GM19193 (cell line): ENCODE results near the gene CFAP46.

Source experiments
- POLR2A ChIP-seq: IDR thresholded peaks from 4 replicates; pipeline ENCODE4 v1.6.1; 2011; ENCODE audit not compliant: insufficient read depth, insufficient read length; ENCODE audit errors: extremely low read depth

CFAP46 gene

GRCh38 chr10:132918617-132919373, 23.6 kb downstream of the CFAP46 start:
- no peak for TF ChIP-seq POLR2A

DNA sequence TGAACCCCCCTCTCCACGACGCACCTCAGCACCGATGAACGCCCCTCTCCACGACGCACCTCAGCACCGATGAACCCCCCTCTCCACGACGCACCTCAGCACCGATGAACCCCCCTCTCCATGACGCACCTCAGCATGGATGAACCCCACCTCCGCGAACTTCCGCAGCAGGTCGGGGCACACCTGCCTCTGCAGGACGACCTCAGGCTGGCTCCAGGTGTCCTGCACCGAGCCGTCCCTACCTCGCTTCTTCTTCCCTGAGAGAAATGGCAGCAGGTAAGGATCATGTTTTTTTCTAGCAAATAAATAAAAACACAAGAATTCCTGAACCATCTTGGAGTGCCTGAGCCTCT, 24.1 kb downstream of the CFAP46 start:
- TF ChIP-seq POLR2A: no peak

GRCh38 chr10:132916956-132917666, 25.3 kb downstream of the CFAP46 start:
- no peak for TF ChIP-seq POLR2A

DNA sequence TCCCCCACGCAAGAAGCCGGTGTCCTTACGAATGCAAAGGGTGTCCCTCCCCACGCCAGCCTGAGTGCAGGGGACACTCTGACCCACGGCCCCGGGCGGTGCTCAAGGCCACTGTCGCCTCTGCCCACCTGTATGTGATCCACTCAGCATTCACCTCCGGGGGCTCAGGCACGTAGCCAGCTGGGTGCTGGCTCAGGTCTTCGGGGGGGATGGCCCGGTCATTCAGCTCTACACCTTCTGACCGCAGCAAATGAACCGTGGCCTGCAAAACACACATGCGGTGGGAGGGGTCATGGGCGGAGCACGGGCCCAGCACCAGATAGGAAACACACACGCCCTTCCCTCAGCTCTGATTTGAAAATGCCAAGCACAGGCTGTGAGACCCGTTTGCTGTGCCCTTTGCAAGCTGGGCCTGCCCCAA, 25.9 kb downstream of the CFAP46 start:
- no peak for TF ChIP-seq POLR2A

- no peak for TF ChIP-seq POLR2A
Measured at GRCh38 chr10:132915411-132915810, 27.0 kb downstream of the CFAP46 start.

GRCh38 chr10:132914732-132915131, 27.6 kb downstream of the CFAP46 start:
- no peak for TF ChIP-seq POLR2A

DNA sequence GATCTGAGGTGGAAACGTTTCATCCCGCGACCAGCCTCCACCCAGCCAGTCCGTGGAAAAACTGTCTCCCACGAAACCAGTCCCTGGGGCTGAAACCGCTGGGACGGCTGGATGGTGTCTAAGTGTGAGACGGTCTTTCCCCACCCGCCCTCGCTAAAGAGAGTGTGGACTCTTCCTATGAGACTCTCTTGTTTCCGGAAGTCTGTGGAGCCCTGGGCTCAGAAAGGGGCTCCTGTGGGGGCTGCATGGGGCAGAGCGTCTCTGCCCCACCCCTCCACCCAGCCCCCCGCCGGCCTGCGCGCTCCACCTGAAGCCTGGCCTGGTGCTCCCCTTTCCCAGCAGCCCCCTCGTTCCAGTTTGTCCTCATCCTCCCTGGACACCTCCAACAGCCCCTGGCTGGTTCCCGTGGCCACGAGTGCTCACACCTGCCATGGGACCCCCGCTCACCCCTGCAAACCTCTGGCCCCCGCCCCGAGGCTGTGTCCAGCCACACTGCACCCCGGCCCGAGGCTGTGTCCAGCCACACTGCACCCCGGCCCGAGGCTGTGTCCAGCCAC, 28.7 kb downstream of the CFAP46 start:
- no peak for TF ChIP-seq POLR2A

- TF ChIP-seq POLR2A: no peak
Measured at GRCh38 chr10:132912713-132913558, 29.4 kb downstream of the CFAP46 start.

DNA sequence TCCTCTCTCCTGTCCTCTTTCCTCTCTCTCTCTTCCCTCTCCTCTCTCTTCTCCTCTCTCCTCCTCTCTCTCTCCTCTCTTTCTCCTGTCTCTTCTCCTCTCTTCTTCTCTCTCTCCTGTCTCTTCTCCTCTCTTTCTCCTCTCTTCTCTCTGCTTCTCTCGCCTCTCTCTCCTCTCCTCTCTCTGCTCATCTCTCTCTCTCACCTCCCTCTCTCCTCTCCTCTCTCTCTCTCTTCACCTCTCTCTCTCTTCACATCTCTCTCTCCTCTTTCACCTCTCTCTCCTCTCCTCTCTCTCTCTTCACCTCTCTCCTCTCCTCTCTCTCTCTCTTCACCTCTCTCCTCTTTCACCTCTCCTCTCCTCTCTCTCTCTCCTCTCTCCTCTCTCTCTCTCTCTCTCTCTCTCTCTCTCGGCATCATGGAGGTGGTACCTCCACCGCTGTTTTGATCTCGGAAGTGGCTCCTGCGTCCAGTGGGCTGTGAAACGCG, 30.1 kb downstream of the CFAP46 start:
- TF ChIP-seq POLR2A: no peak

GRCh38 chr10:132911786-132912097, 30.6 kb downstream of the CFAP46 start:
- TF ChIP-seq POLR2A: no peak

GRCh38 chr10:132910901-132911785, 31.2 kb downstream of the CFAP46 start:
- no peak for TF ChIP-seq POLR2A

DNA sequence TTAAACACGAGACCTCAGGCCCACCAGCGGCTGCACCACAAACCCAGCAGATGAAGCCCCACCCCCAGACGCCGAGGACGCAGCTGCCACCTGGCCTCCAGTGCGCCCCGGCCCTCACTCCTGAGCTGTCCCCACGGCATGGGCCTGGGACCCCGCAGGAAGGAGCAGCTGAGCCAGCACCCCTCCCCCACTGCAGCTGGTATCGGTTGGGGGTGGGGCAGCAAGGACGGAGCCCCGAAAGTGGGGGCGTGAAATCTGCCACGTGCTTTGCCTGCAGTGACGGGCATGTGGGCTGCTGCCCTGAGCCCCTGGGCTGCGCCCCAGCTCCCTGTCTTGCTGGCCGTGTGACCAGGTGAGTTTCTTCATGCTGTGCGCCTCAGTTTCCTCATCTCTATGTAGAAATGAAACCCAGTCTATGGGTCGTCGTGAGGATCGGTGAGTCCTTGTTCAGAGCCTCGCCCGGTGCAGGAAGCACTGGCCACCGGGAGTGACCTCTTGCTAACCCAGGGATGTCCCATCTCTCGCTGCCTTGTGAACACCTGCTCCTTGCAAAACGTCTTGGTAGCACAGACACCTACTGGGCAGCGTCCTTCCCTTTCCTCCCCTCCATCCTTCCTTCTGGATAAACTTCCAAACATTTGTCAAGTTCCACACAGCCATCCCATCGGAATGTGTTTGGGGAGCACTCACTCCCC, 32.0 kb downstream of the CFAP46 start:
- TF ChIP-seq POLR2A: no peak

DNA sequence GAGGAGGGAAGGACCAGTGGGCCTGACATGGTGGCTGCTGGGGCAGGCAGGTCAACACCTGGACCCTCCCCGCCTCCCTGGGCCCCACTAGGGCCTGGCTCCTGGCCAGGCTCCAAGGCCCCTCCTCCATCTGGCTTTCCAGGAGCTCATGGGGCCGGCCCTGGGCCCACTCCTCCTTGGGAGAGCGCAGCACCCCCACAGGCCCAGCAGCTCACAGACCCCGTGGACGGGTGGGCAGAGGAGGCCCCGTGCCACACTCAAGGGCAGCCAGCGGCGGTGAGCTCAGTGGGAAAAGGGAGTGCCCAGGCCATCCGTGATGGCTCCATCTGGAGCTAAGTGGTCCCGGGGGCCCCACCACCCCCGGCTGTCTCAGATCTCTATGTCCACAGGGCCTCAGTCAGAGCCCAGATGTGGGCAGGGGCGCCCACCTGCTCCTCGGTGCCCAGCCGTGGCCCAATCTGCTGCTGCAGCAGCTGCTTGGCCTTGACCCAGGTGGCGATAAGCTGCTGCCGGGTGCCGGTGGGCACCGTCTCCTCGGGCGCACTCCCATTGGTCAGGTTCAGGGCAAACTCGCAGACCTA, 32.8 kb downstream of the CFAP46 start:
- TF ChIP-seq POLR2A: no peak

- no peak for TF ChIP-seq POLR2A
Measured at GRCh38 chr10:132908621-132909295, 33.6 kb downstream of the CFAP46 start.
